Neural cell (in vitro differentiated cells): ENCODE results near the gene SPCS1. TPM values are rescaled to one million over a fixed set of nuclear protein-coding genes. Genes with fewer than 3 reads are reported as not detected.

Experiments
- H2AFZ ChIP-seq: fragments of 200-600, 300-800 bp; sonication (generic), shearing (Covaris generic); 2 replicates; pipeline ENCODE4 v1.6.0; 2014; ENCODE audit warnings: low read depth, mild to moderate bottlenecking, antibody characterized with exemption, low read length, moderate library complexity
- H3F3A ChIP-seq: fragments of 200-600 bp; shearing (Covaris generic); 2 replicates; pipeline ENCODE4 v1.6.1; 2016; ENCODE audit warnings: mild to moderate bottlenecking, moderate library complexity, mixed read lengths, antibody characterized with exemption, low read length; ENCODE audit not compliant: insufficient read depth, poor library complexity, severe bottlenecking
- H3K27ac ChIP-seq: fragments of 200-600, 300-800 bp; sonication (generic), shearing (Covaris generic); 2 replicates; pipeline ENCODE4 v1.5.1; 2014; ENCODE audit warnings: mild to moderate bottlenecking, low read length, moderate library complexity
- H3K27me3 ChIP-seq: fragments of 300-800, 200-600 bp; sonication (generic), shearing (Covaris generic); 2 replicates; pipeline ENCODE4 v1.6.0; 2014; ENCODE audit warnings: mild to moderate bottlenecking, low read depth, low read length, moderate library complexity; ENCODE audit not compliant: insufficient read depth
- H3K36me3 ChIP-seq: fragments of 300-800, 200-600 bp; sonication (generic), shearing (Covaris generic); 2 replicates; pipeline ENCODE4 v1.5.1; 2014; ENCODE audit warnings: mild to moderate bottlenecking, antibody characterized with exemption, low read length, moderate library complexity; ENCODE audit not compliant: insufficient read depth
- H3K4me2 ChIP-seq: fragments of 300-800, 200-600 bp; sonication (generic), shearing (Covaris generic); 2 replicates; pipeline ENCODE4 v1.6.0; 2014; ENCODE audit warnings: mild to moderate bottlenecking, low read length
- H3K4me3 ChIP-seq: fragments of 300-800, 200-600 bp; sonication (generic), shearing (Covaris generic); 2 replicates; pipeline ENCODE4 v1.5.1; 2014; ENCODE audit warnings: mild to moderate bottlenecking, low read length, moderate library complexity
- H3K79me2 ChIP-seq: fragments of 200-600 bp; shearing (Covaris generic); replicated peaks from 2 replicates; pipeline ENCODE4 v1.6.0; 2014; ENCODE audit warnings: mild to moderate bottlenecking, low read length, moderate library complexity; ENCODE audit not compliant: insufficient read depth
- H3K9ac ChIP-seq: fragments of 300-800, 200-600 bp; sonication (generic), shearing (Covaris generic); 2 replicates; pipeline ENCODE4 v1.6.1; 2016; ENCODE audit warnings: mild to moderate bottlenecking, low read length, mixed read lengths
- H3K9me2 ChIP-seq: fragments of 200-600 bp; shearing (Covaris generic); 2 replicates; pipeline ENCODE4 v1.6.1; 2016; ENCODE audit warnings: mild to moderate bottlenecking, low read length, mixed read lengths; ENCODE audit not compliant: insufficient read depth
- H3K9me3 ChIP-seq: fragments of 200-600, 300-800 bp; sonication (generic), shearing (Covaris generic); 2 replicates; pipeline ENCODE4 v1.6.1; 2016; ENCODE audit warnings: mild to moderate bottlenecking, mixed run types, low read length, moderate library complexity, mixed read lengths
- H4K20me1 ChIP-seq: fragments of 200-600 bp; shearing (Covaris generic); 2 replicates; pipeline ENCODE4 v1.6.1; 2016; ENCODE audit warnings: mild to moderate bottlenecking, mixed run types; ENCODE audit not compliant: insufficient read depth
- EP300 ChIP-seq: fragments of 450-650 bp; conservative IDR thresholded peaks from 2 replicates; pipeline ENCODE4 v1.6.1; 2014; ENCODE audit warnings: antibody characterized with exemption, mild to moderate bottlenecking, moderate library complexity; ENCODE audit not compliant: poor library complexity, severe bottlenecking
- EZH2 ChIP-seq: fragments of 200-600, 300-800 bp; shearing (Covaris generic), sonication (generic); IDR thresholded peaks from 2 replicates; pipeline ENCODE4 v1.6.1; 2014; ENCODE audit warnings: antibody characterized with exemption, low read length, borderline replicate concordance, mild to moderate bottlenecking; ENCODE audit not compliant: insufficient read depth, poor library complexity, severe bottlenecking
- MXI1 ChIP-seq: fragments of 450-650 bp; conservative IDR thresholded peaks from 2 replicates; pipeline ENCODE4 v1.6.1; 2014; ENCODE audit warnings: antibody characterized with exemption, mild to moderate bottlenecking; ENCODE audit not compliant: poor library complexity, severe bottlenecking
- POLR2AphosphoS5 ChIP-seq: IDR thresholded peaks from 2 replicates; pipeline ENCODE4 v1.6.1; 2012
- RAD21 ChIP-seq: fragments of 450-650 bp; conservative IDR thresholded peaks from 2 replicates; pipeline ENCODE4 v1.6.1; 2014; ENCODE audit warnings: antibody characterized with exemption, mild to moderate bottlenecking, moderate library complexity
- REST ChIP-seq: IDR thresholded peaks from 2 replicates; pipeline ENCODE4 v1.6.1; 2012; ENCODE audit warnings: borderline replicate concordance
- SMC3 ChIP-seq: fragments of 450-650 bp; conservative IDR thresholded peaks from 2 replicates; pipeline ENCODE4 v1.6.1; 2014; ENCODE audit warnings: antibody characterized with exemption, mild to moderate bottlenecking, moderate library complexity; ENCODE audit not compliant: poor library complexity
- TAF1 ChIP-seq: IDR thresholded peaks from 2 replicates; pipeline ENCODE4 v1.6.1; 2012; ENCODE audit warnings: low read depth
- polyA plus RNA-seq: library from polyadenylated mRNA; depleted of rRNA; stranded (reverse); fragments of >200 nt; gene quantifications from 2 replicates; pipeline ENCODE4 v1.2.3, GENCODE V29; 2014
- TF ChIP-seq, protein P1 (sequence below): fragments of 450-650 bp; IDR thresholded peaks from 2 replicates; pipeline ENCODE4 v1.5.1; 2014; ENCODE audit warnings: antibody characterized with exemption, mild to moderate bottlenecking, moderate library complexity; ENCODE audit not compliant: poor library complexity, severe bottlenecking

Gene SPCS1
- polyA plus RNA-seq, 1 donor from 2014 or later, result 97.4 TPM

GRCh38 chr3:52733256-52733891 lies 27.5 kb downstream of the SPCS1 start:
- H3K27ac ChIP-seq, result no peak overlapping the region
- H3K36me3 ChIP-seq, result peaks cover 10% of the 10 kb centered on the region
- no peak overlapping the region for H3K9ac ChIP-seq
- no peaks in the 10 kb centered on the region for H3K9me3 ChIP-seq
- H3K9me2 ChIP-seq, result no peaks in the 10 kb centered on the region
- no peak overlapping the region for H3K4me2 ChIP-seq
- TF ChIP-seq RAD21, result no peak
- no peaks in the 10 kb centered on the region for H3K79me2 ChIP-seq
- no peaks in the 10 kb centered on the region for H3F3A ChIP-seq
- H3K4me3 ChIP-seq, result no peak overlapping the region
- H3K27me3 ChIP-seq, result no peaks in the 10 kb centered on the region
- H4K20me1 ChIP-seq, result no peaks in the 10 kb centered on the region
- no peak overlapping the region for H2AFZ ChIP-seq

DNA sequence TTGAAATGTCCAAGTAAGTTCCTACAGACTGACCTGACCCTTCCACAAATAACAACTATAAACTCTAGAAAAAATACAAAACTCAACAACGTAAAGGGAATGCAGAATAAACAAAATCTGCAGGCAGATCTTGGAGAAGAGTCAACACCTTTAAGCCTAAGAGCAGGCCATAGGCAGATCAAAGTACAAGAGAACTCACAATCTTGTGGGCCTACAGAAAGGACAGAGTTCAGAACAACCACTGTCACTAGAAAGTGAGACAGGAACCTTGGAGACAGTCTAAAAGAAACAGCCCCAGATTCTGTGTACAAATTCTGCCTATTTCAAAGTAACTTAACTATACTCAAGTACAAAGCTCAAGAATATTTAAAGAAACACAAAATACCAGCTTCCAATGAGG lies 33.8 kb downstream of the SPCS1 start:
- Histone ChIP-seq H3K4me2 (no peak overlapping the region), H3K27ac (no peak overlapping the region), H2AFZ (no peak overlapping the region), H3K27me3 (no peaks in the 10 kb centered on the region), H4K20me1 (no peaks in the 10 kb centered on the region), H3K9ac (no peak overlapping the region), H3K9me2 (no peaks in the 10 kb centered on the region), H3K4me3 (no peak overlapping the region), H3K9me3 (no peaks in the 10 kb centered on the region), H3K79me2 (no peaks in the 10 kb centered on the region), H3K36me3 (peaks cover 5% of the 10 kb centered on the region), H3F3A (no peaks in the 10 kb centered on the region)
- TF ChIP-seq REST (no peak), SMC3 (no peak), EZH2 (no peak), MXI1 (no peak), POLR2AphosphoS5 (no peak), EP300 (no peak), TAF1 (no peak), RAD21 (no peak)
- TF ChIP-seq, protein P1, sequence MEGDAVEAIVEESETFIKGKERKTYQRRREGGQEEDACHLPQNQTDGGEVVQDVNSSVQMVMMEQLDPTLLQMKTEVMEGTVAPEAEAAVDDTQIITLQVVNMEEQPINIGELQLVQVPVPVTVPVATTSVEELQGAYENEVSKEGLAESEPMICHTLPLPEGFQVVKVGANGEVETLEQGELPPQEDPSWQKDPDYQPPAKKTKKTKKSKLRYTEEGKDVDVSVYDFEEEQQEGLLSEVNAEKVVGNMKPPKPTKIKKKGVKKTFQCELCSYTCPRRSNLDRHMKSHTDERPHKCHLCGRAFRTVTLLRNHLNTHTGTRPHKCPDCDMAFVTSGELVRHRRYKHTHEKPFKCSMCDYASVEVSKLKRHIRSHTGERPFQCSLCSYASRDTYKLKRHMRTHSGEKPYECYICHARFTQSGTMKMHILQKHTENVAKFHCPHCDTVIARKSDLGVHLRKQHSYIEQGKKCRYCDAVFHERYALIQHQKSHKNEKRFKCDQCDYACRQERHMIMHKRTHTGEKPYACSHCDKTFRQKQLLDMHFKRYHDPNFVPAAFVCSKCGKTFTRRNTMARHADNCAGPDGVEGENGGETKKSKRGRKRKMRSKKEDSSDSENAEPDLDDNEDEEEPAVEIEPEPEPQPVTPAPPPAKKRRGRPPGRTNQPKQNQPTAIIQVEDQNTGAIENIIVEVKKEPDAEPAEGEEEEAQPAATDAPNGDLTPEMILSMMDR, result no peak
